HCT116 (cell line): ENCODE data around the gene TMF1. TPM values are rescaled to one million over a fixed set of nuclear protein-coding genes. Genes with fewer than 3 reads are reported as not detected.

Experiments used
- ATAC-seq: fragments of 200-7000 bp; cut with Tn5 transposase; 2 replicates; pipeline ENCODE4 v1.9.1; 2020; ENCODE audit warnings: mild to moderate bottlenecking, moderate library complexity
- BruUV-seq: library from RNA; stranded (reverse); fragments of 400-500 nt; replicated peaks from 2 replicates; lab custom pipeline; 2021; lab: Mats Ljungman, UMichigan
- CTCF ChIA-PET: fragments of 300-600 bp; sonication (Branson Sonifier 250); formaldehyde crosslinking; loops from one replicate; lab custom pipeline; 2021; ENCODE audit warnings: antibody characterized with exemption; lab: Charles Lee
- POLR2A ChIA-PET: fragments of 300-600, 350-600 bp; sonication (Branson Sonifier 250); formaldehyde crosslinking; loops from one replicate; lab custom pipeline; 2021; ENCODE audit warnings: antibody characterized with exemption; lab: Charles Lee
- RAD21 ChIA-PET, 2 experiments: fragments of 300-600 bp; sonication (Branson Sonifier 250); formaldehyde crosslinking; loops; one replicate each; lab custom pipeline; 2023; ENCODE audit warnings: low total read pairs in 2 of 2; ENCODE audit not compliant: uncharacterized antibody in 2 of 2, unreplicated experiment in 2 of 2, low non-redundant PET in 1 of 2; lab: Charles Lee
- DNase-seq: peaks from one replicate; pipeline ENCODE4 v3.0.0-alpha.2; 2010; ENCODE audit warnings: low read depth, low spot score
- H2AFZ ChIP-seq: fragments of 200-600 bp; shearing (Covaris generic), sonication (generic); 2 replicates; pipeline ENCODE4 v1.6.1; 2017; ENCODE audit warnings: low read depth, mixed run types, mixed read lengths, antibody characterized with exemption, low read length; ENCODE audit not compliant: poor library complexity, severe bottlenecking
- H3K27ac ChIP-seq: 2 replicates; pipeline ENCODE4 v1.5.1; 2012; ENCODE audit warnings: low read depth, low read length
- H3K27me3 ChIP-seq: fragments of 200-600 bp; sonication (generic); 2 replicates; pipeline ENCODE4 v1.6.1; 2016; ENCODE audit warnings: mixed run types, low read length, mixed read lengths; ENCODE audit not compliant: insufficient read depth
- H3K36me3 ChIP-seq, 2 experiments: fragments of 200-500 bp in 1 of 2; fragments of 200-600 bp in 1 of 2; sonication (Bioruptor generic) in 1 of 2; sonication (generic) in 1 of 2; 2 replicates each; pipeline versions ENCODE4 v1.5.1 to v1.6.1; 2014 to 2016; ENCODE audit warnings: low read length in 2 of 2, inconsistent platforms in 1 of 2, mixed read lengths in 1 of 2, mixed run types in 1 of 2; ENCODE audit not compliant: insufficient read depth in 2 of 2, control insufficient read depth in 1 of 2
- H3K4me1 ChIP-seq, 2 experiments: fragments of 200-600 bp in 1 of 2; sonication (generic) in 1 of 2; 2 replicates each; pipeline versions ENCODE4 v1.5.1 to v1.6.1; 2012 to 2017; ENCODE audit warnings: low read length in 2 of 2, inconsistent platforms in 1 of 2, mild to moderate bottlenecking in 1 of 2, mixed read lengths in 1 of 2, mixed run types in 1 of 2, moderate library complexity in 1 of 2; ENCODE audit not compliant: insufficient read depth in 2 of 2, control insufficient read depth in 1 of 2
- H3K4me2 ChIP-seq: fragments of 200-600 bp; sonication (generic); 2 replicates; pipeline ENCODE4 v1.6.1; 2017; ENCODE audit warnings: mixed run types, low read length, mixed read lengths
- H3K4me3 ChIP-seq, 2 experiments: fragments of 200-600 bp in 1 of 2; sonication (generic) in 1 of 2; replicated peaks in 1 of 2; 2 replicates each; pipeline ENCODE4 v1.5.1; 2011 to 2016; ENCODE audit warnings: low read length in 2 of 2, control low read depth in 1 of 2, low read depth in 1 of 2, mild to moderate bottlenecking in 1 of 2, mixed read lengths in 1 of 2, mixed run types in 1 of 2
- H3K79me2 ChIP-seq: fragments of 200-600 bp; sonication (generic); 2 replicates; pipeline ENCODE4 v1.6.1; 2017; ENCODE audit warnings: mild to moderate bottlenecking, mixed run types, low read length, moderate library complexity, mixed read lengths; ENCODE audit not compliant: insufficient read depth
- H3K9ac ChIP-seq: fragments of 200-600 bp; sonication (generic); 2 replicates; pipeline ENCODE4 v1.6.1; 2016; ENCODE audit warnings: low read length, mixed read lengths
- H3K9me2 ChIP-seq: fragments of 200-600 bp; sonication (generic), shearing (Covaris generic); 2 replicates; pipeline ENCODE4 v1.6.1; 2017; ENCODE audit warnings: mixed run types, mild to moderate bottlenecking, moderate library complexity; ENCODE audit not compliant: insufficient read depth
- H3K9me3 ChIP-seq, 2 experiments: fragments of 200-500 bp in 1 of 2; fragments of 200-600 bp in 1 of 2; sonication (Bioruptor generic) in 1 of 2; sonication (generic) in 1 of 2; 2 replicates each; pipeline ENCODE4 v1.6.1; 2014 to 2017; ENCODE audit warnings: low read length in 2 of 2, mixed read lengths in 2 of 2, inconsistent platforms in 1 of 2, low read depth in 1 of 2, mild to moderate bottlenecking in 1 of 2, mixed run types in 1 of 2, moderate library complexity in 1 of 2; ENCODE audit not compliant: control insufficient read depth in 1 of 2, insufficient read depth in 1 of 2
- H4K20me1 ChIP-seq: fragments of 200-600 bp; sonication (generic), shearing (Covaris generic); 2 replicates; pipeline ENCODE4 v1.6.1; 2017; ENCODE audit warnings: mixed run types, mild to moderate bottlenecking, moderate library complexity; ENCODE audit not compliant: insufficient read depth
- ATF3 ChIP-seq: IDR thresholded peaks from 2 replicates; pipeline ENCODE4 v1.6.1; 2012
- CTCF ChIP-seq, 3 experiments: fragments of 200-600 bp in 1 of 3; sonication (generic) in 1 of 3; IDR thresholded peaks in 2 of 3; conservative IDR thresholded peaks in 1 of 3; 2 replicates each; pipeline ENCODE4 v1.5.1; 2012 to 2017; ENCODE audit warnings: low read depth in 2 of 3, low read length in 2 of 3, antibody characterized with exemption in 1 of 3, borderline replicate concordance in 1 of 3, control low read depth in 1 of 3, mild to moderate bottlenecking in 1 of 3, mixed read lengths in 1 of 3, mixed run types in 1 of 3, moderate library complexity in 1 of 3; ENCODE audit not compliant: insufficient read depth in 1 of 3
- EGR1 ChIP-seq: IDR thresholded peaks from 2 replicates; pipeline ENCODE4 v1.6.1; 2012; ENCODE audit warnings: low read depth
- EZH2 ChIP-seq: fragments of 200-600 bp; sonication (generic); IDR thresholded peaks from 2 replicates; pipeline ENCODE4 v1.6.1; 2017; ENCODE audit warnings: antibody characterized with exemption, mixed run types
- FOSL1 ChIP-seq: IDR thresholded peaks from 2 replicates; pipeline ENCODE4 v1.6.1; 2012; ENCODE audit warnings: low read depth
- JUND ChIP-seq: IDR thresholded peaks from 2 replicates; pipeline ENCODE4 v1.6.1; 2012
- MAX ChIP-seq: IDR thresholded peaks from 2 replicates; pipeline ENCODE4 v1.6.1; 2012
- POLR2A ChIP-seq: IDR thresholded peaks from 2 replicates; pipeline ENCODE4 v1.7.0; 2011; ENCODE audit warnings: borderline replicate concordance; ENCODE audit not compliant: insufficient read depth, insufficient read length; ENCODE audit errors: extremely low read depth
- POLR2AphosphoS5 ChIP-seq: IDR thresholded peaks from 2 replicates; pipeline ENCODE4 v1.6.1; 2011; ENCODE audit warnings: mild to moderate bottlenecking, low read depth, low read length, moderate library complexity
- RAD21 ChIP-seq: IDR thresholded peaks from 2 replicates; pipeline ENCODE4 v1.6.1; 2012; ENCODE audit warnings: low read depth, mild to moderate bottlenecking
- REST ChIP-seq: IDR thresholded peaks from 2 replicates; pipeline ENCODE4 v1.6.1; 2012; ENCODE audit warnings: low read depth
- SIN3A ChIP-seq: IDR thresholded peaks from 2 replicates; pipeline ENCODE4 v1.6.1; 2012; ENCODE audit warnings: low read depth
- SP1 ChIP-seq: IDR thresholded peaks from 2 replicates; pipeline ENCODE4 v1.6.1; 2012; ENCODE audit warnings: low read depth
- TCF7L2 ChIP-seq: IDR thresholded peaks from 2 replicates; pipeline ENCODE4 v1.7.0; 2011; ENCODE audit warnings: borderline replicate concordance, inconsistent platforms; ENCODE audit not compliant: insufficient read depth, insufficient read length; ENCODE audit errors: extremely low read depth
- YY1 ChIP-seq: IDR thresholded peaks from 2 replicates; pipeline ENCODE4 v1.6.1; 2011; ENCODE audit warnings: low read length, low read depth, moderate library complexity, mild to moderate bottlenecking; ENCODE audit not compliant: insufficient replicate concordance; ENCODE audit errors: extremely low read depth
- ZBTB33 ChIP-seq: IDR thresholded peaks from 2 replicates; pipeline ENCODE4 v1.6.1; 2011; ENCODE audit warnings: mild to moderate bottlenecking, low read length, moderate library complexity; ENCODE audit not compliant: insufficient replicate concordance; ENCODE audit errors: extremely low read depth
- ZFX ChIP-seq: fragments of 450-650 bp; IDR thresholded peaks from 2 replicates; pipeline ENCODE4 v1.6.1; 2017
- ZNF274 ChIP-seq: fragments of 200-500 bp; sonication (Bioruptor generic); IDR thresholded peaks from 2 replicates; pipeline ENCODE4 v1.6.1; 2014; ENCODE audit warnings: mild to moderate bottlenecking, low read depth, low read length, inconsistent platforms
- intact Hi-C: fragments of 100-400 bp; cut with micrococcal nuclease; formaldehyde crosslinking; loops from 2 replicates; pipeline ENCODE4 v1.10.0; 2022
- total RNA-seq: library from RNA; stranded (reverse); gene quantifications from one replicate; pipeline ENCODE4 v1.2.1, GENCODE V29; 2021; ENCODE audit not compliant: unreplicated experiment

The TMF1 gene
- total RNA-seq, 1 experiment from 2014 or later = 27.3 TPM

GRCh38 chr3:69032142-69032541 is 20.0 kb downstream of the TMF1 start:
- DNase-seq = no peak

More at GRCh38 chr3:69032142-69032541, 20.0 kb downstream of the TMF1 start:
- H3K9me2 ChIP-seq = no peaks in the 10 kb centered on the region
- CTCF ChIA-PET = no interaction called here
- peaks cover 21 to 50% of the 10 kb centered on the region in 2 experiments for H3K36me3 ChIP-seq
- H3K4me1 ChIP-seq = no peaks in the 10 kb centered on the region
- no peaks in the 10 kb centered on the region for H3K9me3 ChIP-seq
- POLR2A ChIA-PET = no interaction called here
- no peaks in the 10 kb centered on the region for H3K27me3 ChIP-seq
- ATAC-seq = no peak
- no TSS peak for BruUV-seq
- intact Hi-C loops = no loop called here
- H3K9ac ChIP-seq = no peak overlapping the region
- RAD21 ChIA-PET = no interaction called here
- H3K4me3 ChIP-seq = no peak overlapping the region
- H3K79me2 ChIP-seq = no peaks in the 10 kb centered on the region
- H3K27ac ChIP-seq = no peak overlapping the region
- no peak overlapping the region for H2AFZ ChIP-seq
- H4K20me1 ChIP-seq = peaks cover 4% of the 10 kb centered on the region; the same call in 1 of the 2 replicates
- H3K4me2 ChIP-seq = no peak overlapping the region
- no peak for TF ChIP-seq EZH2
- TF ChIP-seq ZBTB33 = no peak
- TF ChIP-seq FOSL1 = no peak
- no peak for TF ChIP-seq YY1
- TF ChIP-seq POLR2A = no peak
- TF ChIP-seq TCF7L2 = no peak
- no peak for TF ChIP-seq JUND
- no peak for TF ChIP-seq POLR2AphosphoS5
- TF ChIP-seq MAX = no peak
- TF ChIP-seq ATF3 = no peak
- no peak for TF ChIP-seq CTCF (IDR thresholded peaks at IDR 0.05 in 2 of 3, conservative IDR thresholded peaks at IDR 0.05 in 1 of 3; ENCODE audit: borderline replicate concordance in 1 of 3, insufficient read depth in 1 of 3, low read depth in 2 of 3, low read length in 2 of 3)
- TF ChIP-seq SIN3A = no peak
- TF ChIP-seq SP1 = no peak
- TF ChIP-seq ZFX = no peak
- TF ChIP-seq RAD21 = no peak
- no peak for TF ChIP-seq EGR1
- no peak for TF ChIP-seq ZNF274
- TF ChIP-seq REST = no peak
